Mesendoderm (in vitro differentiated cells): ENCODE results near the gene NR1I2.

Experiments
- DNase-seq: peaks from one replicate; pipeline ENCODE4 v3.0.0; 2013
- H2AK5ac ChIP-seq: 2 replicates; pipeline ENCODE4 v1.6.1; 2013; ENCODE audit warnings: low read length, inconsistent platforms
- H2BK120ac ChIP-seq: 2 replicates; pipeline ENCODE4 v1.6.1; 2013; ENCODE audit warnings: low read depth, mild to moderate bottlenecking, low read length, moderate library complexity, mixed read lengths
- H2BK15ac ChIP-seq: replicated peaks from 2 replicates; pipeline ENCODE4 v1.6.1; 2013; ENCODE audit warnings: low read depth, mild to moderate bottlenecking, moderate library complexity
- H2BK5ac ChIP-seq: 2 replicates; pipeline ENCODE4 v1.6.1; 2013; ENCODE audit warnings: low read length, inconsistent platforms
- H3K18ac ChIP-seq: 2 replicates; pipeline ENCODE4 v1.6.1; 2013; ENCODE audit warnings: mild to moderate bottlenecking, low read length, mixed read lengths
- H3K23ac ChIP-seq: one replicate; pipeline ENCODE4 v1.6.1; 2013; ENCODE audit warnings: low read length
- H3K27ac ChIP-seq: 2 replicates; pipeline ENCODE4 v1.5.1; 2013; ENCODE audit warnings: low read depth, mild to moderate bottlenecking, inconsistent platforms, low read length, moderate library complexity
- H3K27me3 ChIP-seq: 2 replicates; pipeline ENCODE4 v1.6.1; 2013; ENCODE audit warnings: low read length, control low read depth, mild to moderate bottlenecking, inconsistent platforms; ENCODE audit not compliant: insufficient read depth, poor library complexity
- H3K36me3 ChIP-seq: 2 replicates; pipeline ENCODE4 v1.6.1; 2013; ENCODE audit warnings: low read length, inconsistent platforms; ENCODE audit not compliant: control insufficient read depth, insufficient read depth
- H3K4ac ChIP-seq: one replicate; pipeline ENCODE4 v1.6.1; 2013; ENCODE audit warnings: low read depth, mild to moderate bottlenecking, low read length, moderate library complexity
- H3K4me1 ChIP-seq: 2 replicates; pipeline ENCODE4 v1.6.1; 2013; ENCODE audit warnings: low read depth, low read length, inconsistent platforms; ENCODE audit not compliant: control insufficient read depth
- H3K4me2 ChIP-seq: 2 replicates; pipeline ENCODE4 v1.6.1; 2013; ENCODE audit warnings: low read length
- H3K4me3 ChIP-seq: 2 replicates; pipeline ENCODE4 v1.5.1; 2013; ENCODE audit warnings: mild to moderate bottlenecking, low read length
- H3K56ac ChIP-seq: one replicate; pipeline ENCODE4 v1.6.1; 2013; ENCODE audit warnings: low read length
- H3K79me1 ChIP-seq: 2 replicates; pipeline ENCODE4 v1.6.1; 2013; ENCODE audit warnings: low read length, inconsistent platforms
- H3K79me2 ChIP-seq: 2 replicates; pipeline ENCODE4 v1.6.1; 2013; ENCODE audit warnings: mild to moderate bottlenecking, low read length; ENCODE audit not compliant: control insufficient read depth, insufficient read depth
- H3K9ac ChIP-seq: 2 replicates; pipeline ENCODE4 v1.6.1; 2013; ENCODE audit warnings: low read length, inconsistent platforms
- H4K5ac ChIP-seq: one replicate; pipeline ENCODE4 v1.6.1; 2013; ENCODE audit warnings: low read length
- H4K8ac ChIP-seq: one replicate; pipeline ENCODE4 v1.6.1; 2013; ENCODE audit warnings: low read depth, mild to moderate bottlenecking, control low read depth, low read length, moderate library complexity
- WGBS: extraction: QIAGEN DNeasy Blood & Tissue Kit; methylation state at CpG from one replicate; pipeline ENCODE4 v1.1.7; 2013; ENCODE audit warnings: low lambda C conversion rate, missing lambda C conversion rate; ENCODE audit not compliant: insufficient coverage; ENCODE audit errors: extremely low coverage; 5-methylcytosine and 5-hydroxymethylcytosine counted together

The NR1I2 gene

GRCh38 chr3:119792270-119792669 lies 10.4 kb downstream of the NR1I2 start:
- H3K4me2 ChIP-seq = no peak overlapping the region

GRCh38 chr3:119794401-119794800 lies 12.5 kb downstream of the NR1I2 start:
- H3K18ac ChIP-seq = no peak overlapping the region
- H2BK15ac ChIP-seq = peak overlapping the region; percentile 19
- no peak overlapping the region for H3K9ac ChIP-seq
- no peak overlapping the region for H2AK5ac ChIP-seq
- H4K8ac ChIP-seq = no peak overlapping the region
- H3K79me2 ChIP-seq = no peaks in the 10 kb centered on the region
- no peak overlapping the region for H3K4me2 ChIP-seq
- H2BK5ac ChIP-seq = no peak overlapping the region
- H4K5ac ChIP-seq = no peak overlapping the region
- H2BK120ac ChIP-seq = no peak overlapping the region
- H3K4me3 ChIP-seq = no peak overlapping the region
- no peak overlapping the region for H3K56ac ChIP-seq
- no peaks in the 10 kb centered on the region for H3K36me3 ChIP-seq
- DNase-seq = no peak
- WGBS = no CpG with 5 or more reads among the region's 2 CpGs
- no peak overlapping the region for H3K4ac ChIP-seq
- H3K27me3 ChIP-seq = no peaks in the 10 kb centered on the region
- no peaks in the 10 kb centered on the region for H3K79me1 ChIP-seq
- peaks cover 6% of the 10 kb centered on the region for H3K4me1 ChIP-seq
- H3K23ac ChIP-seq = no peak overlapping the region
- H3K27ac ChIP-seq = no peak overlapping the region

More at GRCh38 chr3:119792270-119792669, 10.4 kb downstream of the NR1I2 start:
- no peak overlapping the region for H3K4ac ChIP-seq
- H3K4me3 ChIP-seq = no peak overlapping the region
- peaks cover 6% of the 10 kb centered on the region for H3K4me1 ChIP-seq
- H3K27me3 ChIP-seq = no peaks in the 10 kb centered on the region
- H3K36me3 ChIP-seq = no peaks in the 10 kb centered on the region
- H2BK5ac ChIP-seq = no peak overlapping the region
- no peak overlapping the region for H2BK15ac ChIP-seq
- DNase-seq = no peak
- WGBS = no CpG with 5 or more reads among the region's 8 CpGs
- H4K8ac ChIP-seq = no peak overlapping the region
- no peaks in the 10 kb centered on the region for H3K79me2 ChIP-seq
- no peak overlapping the region for H4K5ac ChIP-seq
- no peak overlapping the region for H2BK120ac ChIP-seq
- no peak overlapping the region for H3K27ac ChIP-seq
- no peak overlapping the region for H3K18ac ChIP-seq
- H2AK5ac ChIP-seq = no peak overlapping the region
- no peak overlapping the region for H3K9ac ChIP-seq
- no peak overlapping the region for H3K56ac ChIP-seq
- H3K79me1 ChIP-seq = no peaks in the 10 kb centered on the region
- no peak overlapping the region for H3K23ac ChIP-seq

- Histone ChIP-seq H3K4ac (peak overlapping the region; percentile 10), H3K27ac (no peak overlapping the region), H3K27me3 (no peaks in the 10 kb centered on the region), H3K9ac (peak overlapping the region; percentile 35), H3K4me1 (peaks cover 6% of the 10 kb centered on the region), H3K4me2 (no peak overlapping the region), H2BK5ac (no peak overlapping the region), H3K23ac (no peak overlapping the region), H3K36me3 (no peaks in the 10 kb centered on the region), H3K79me2 (no peaks in the 10 kb centered on the region), H4K8ac (no peak overlapping the region), H3K18ac (no peak overlapping the region), H3K4me3 (no peak overlapping the region), H2BK120ac (no peak overlapping the region), H2AK5ac (no peak overlapping the region), H2BK15ac (no peak overlapping the region), H3K79me1 (no peaks in the 10 kb centered on the region), H3K56ac (peak overlapping the region; percentile 74), H4K5ac (no peak overlapping the region)
- WGBS = no CpG with 5 or more reads among the region's 5 CpGs
- peak; percentile 97 for DNase-seq
Observed at GRCh38 chr3:119794971-119795612, 13.2 kb downstream of the NR1I2 start.

- Histone ChIP-seq H3K4me1 (peaks cover 6% of the 10 kb centered on the region), H3K4ac (no peak overlapping the region), H3K79me1 (no peaks in the 10 kb centered on the region), H3K56ac (no peak overlapping the region), H3K36me3 (no peaks in the 10 kb centered on the region), H4K5ac (no peak overlapping the region), H2BK15ac (peak overlapping the region; percentile 10), H2BK5ac (no peak overlapping the region), H3K9ac (no peak overlapping the region), H3K18ac (no peak overlapping the region), H3K4me2 (no peak overlapping the region), H4K8ac (no peak overlapping the region), H3K27ac (no peak overlapping the region), H3K79me2 (no peaks in the 10 kb centered on the region), H2AK5ac (no peak overlapping the region), H2BK120ac (no peak overlapping the region), H3K4me3 (no peak overlapping the region), H3K23ac (no peak overlapping the region), H3K27me3 (no peaks in the 10 kb centered on the region)
- DNase-seq = no peak
- WGBS = no CpG with 5 or more reads among the region's 3 CpGs
Observed at GRCh38 chr3:119795849-119796248, 13.9 kb downstream of the NR1I2 start.

GRCh38 chr3:119796368-119796767 lies 14.5 kb downstream of the NR1I2 start:
- no peak overlapping the region for H2BK15ac ChIP-seq
- no peak overlapping the region for H2BK5ac ChIP-seq
- no peak overlapping the region for H3K9ac ChIP-seq
- no peak overlapping the region for H3K23ac ChIP-seq
- no peak overlapping the region for H2AK5ac ChIP-seq
- no peak overlapping the region for H3K56ac ChIP-seq
- H3K79me2 ChIP-seq = no peaks in the 10 kb centered on the region
- H3K79me1 ChIP-seq = no peaks in the 10 kb centered on the region
- no peak overlapping the region for H4K8ac ChIP-seq
- no peak overlapping the region for H3K18ac ChIP-seq
- H3K27ac ChIP-seq = no peak overlapping the region
- no peak overlapping the region for H2BK120ac ChIP-seq
- no peak overlapping the region for H3K4me2 ChIP-seq
- H3K4me1 ChIP-seq = peaks cover 6% of the 10 kb centered on the region
- no peaks in the 10 kb centered on the region for H3K36me3 ChIP-seq
- no peak for DNase-seq
- no peak overlapping the region for H3K4ac ChIP-seq
- H4K5ac ChIP-seq = no peak overlapping the region
- no CpG with 5 or more reads among the region's 2 CpGs for WGBS
- no peaks in the 10 kb centered on the region for H3K27me3 ChIP-seq
- no peak overlapping the region for H3K4me3 ChIP-seq

- WGBS = no CpG with 5 or more reads among the region's 2 CpGs
- no peak overlapping the region for H4K5ac ChIP-seq
- H2BK5ac ChIP-seq = no peak overlapping the region
- H4K8ac ChIP-seq = no peak overlapping the region
- H3K23ac ChIP-seq = no peak overlapping the region
- no peak for DNase-seq
- H2BK120ac ChIP-seq = no peak overlapping the region
- H2BK15ac ChIP-seq = no peak overlapping the region
- H3K4ac ChIP-seq = no peak overlapping the region
- H3K4me1 ChIP-seq = peaks cover 6% of the 10 kb centered on the region
- no peak overlapping the region for H3K56ac ChIP-seq
- H3K79me2 ChIP-seq = no peaks in the 10 kb centered on the region
- H3K4me2 ChIP-seq = no peak overlapping the region
- no peak overlapping the region for H3K27ac ChIP-seq
- H3K27me3 ChIP-seq = no peaks in the 10 kb centered on the region
- H3K18ac ChIP-seq = no peak overlapping the region
- H2AK5ac ChIP-seq = no peak overlapping the region
- no peak overlapping the region for H3K4me3 ChIP-seq
- H3K79me1 ChIP-seq = no peaks in the 10 kb centered on the region
- no peaks in the 10 kb centered on the region for H3K36me3 ChIP-seq
- H3K9ac ChIP-seq = no peak overlapping the region
Observed at GRCh38 chr3:119796785-119797184, 14.9 kb downstream of the NR1I2 start.
